C4-2B (cell line): Measurements from ENCODE around the gene SLC22A17.

Source experiments
- H3K27ac ChIP-seq: fragments of 450-650 bp; 2 replicates; pipeline ENCODE4 v1.5.1; 2017
- ZFX ChIP-seq: fragments of 450-650 bp; IDR thresholded peaks from 2 replicates; pipeline ENCODE4 v1.6.1; 2017
- TF ChIP-seq, protein P1 (sequence below): fragments of 450-650 bp; conservative IDR thresholded peaks from 2 replicates; pipeline ENCODE4 v1.5.1; 2017; ENCODE audit warnings: mild to moderate bottlenecking

SLC22A17 gene

DNA sequence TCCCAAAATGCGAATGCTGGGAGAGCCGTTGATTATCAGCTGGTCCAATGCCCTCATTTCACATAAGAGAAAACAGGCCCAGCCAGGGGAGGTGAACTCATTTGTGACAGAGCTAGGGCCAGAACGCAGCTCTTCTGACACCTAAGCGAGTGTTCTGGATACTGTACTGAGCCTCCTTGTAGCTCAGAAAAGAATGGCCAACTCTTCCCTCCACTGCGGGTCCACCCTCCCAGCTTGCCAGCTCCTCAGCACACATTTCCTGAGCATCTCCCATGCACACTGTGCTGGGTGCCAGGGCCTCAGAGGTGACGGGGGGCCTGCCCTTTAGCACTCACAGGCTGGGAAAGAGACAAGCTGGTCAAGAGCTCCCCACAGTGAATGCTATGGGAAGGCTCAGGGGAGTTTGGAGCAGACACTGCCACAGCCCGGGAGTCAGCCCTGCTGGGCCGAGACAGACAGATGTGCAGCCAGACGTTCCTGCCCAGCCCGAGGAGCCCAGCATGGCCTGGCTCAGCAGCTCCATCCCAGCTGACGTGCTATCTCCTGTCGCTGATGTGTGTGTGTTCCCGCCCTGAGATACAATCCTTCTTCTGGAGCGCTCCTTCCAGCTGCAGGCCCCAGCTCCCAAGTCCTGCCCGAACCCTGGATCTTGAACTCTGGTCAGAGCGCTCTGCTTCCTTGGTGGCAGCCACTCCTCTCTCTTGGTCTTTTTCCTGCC is 27.7 kb upstream of the SLC22A17 start:
- no peak for TF ChIP-seq ZFX
- TF ChIP-seq, protein P1, sequence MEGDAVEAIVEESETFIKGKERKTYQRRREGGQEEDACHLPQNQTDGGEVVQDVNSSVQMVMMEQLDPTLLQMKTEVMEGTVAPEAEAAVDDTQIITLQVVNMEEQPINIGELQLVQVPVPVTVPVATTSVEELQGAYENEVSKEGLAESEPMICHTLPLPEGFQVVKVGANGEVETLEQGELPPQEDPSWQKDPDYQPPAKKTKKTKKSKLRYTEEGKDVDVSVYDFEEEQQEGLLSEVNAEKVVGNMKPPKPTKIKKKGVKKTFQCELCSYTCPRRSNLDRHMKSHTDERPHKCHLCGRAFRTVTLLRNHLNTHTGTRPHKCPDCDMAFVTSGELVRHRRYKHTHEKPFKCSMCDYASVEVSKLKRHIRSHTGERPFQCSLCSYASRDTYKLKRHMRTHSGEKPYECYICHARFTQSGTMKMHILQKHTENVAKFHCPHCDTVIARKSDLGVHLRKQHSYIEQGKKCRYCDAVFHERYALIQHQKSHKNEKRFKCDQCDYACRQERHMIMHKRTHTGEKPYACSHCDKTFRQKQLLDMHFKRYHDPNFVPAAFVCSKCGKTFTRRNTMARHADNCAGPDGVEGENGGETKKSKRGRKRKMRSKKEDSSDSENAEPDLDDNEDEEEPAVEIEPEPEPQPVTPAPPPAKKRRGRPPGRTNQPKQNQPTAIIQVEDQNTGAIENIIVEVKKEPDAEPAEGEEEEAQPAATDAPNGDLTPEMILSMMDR, result peak; percentile 28
- H3K27ac ChIP-seq, result no peak overlapping the region

DNA sequence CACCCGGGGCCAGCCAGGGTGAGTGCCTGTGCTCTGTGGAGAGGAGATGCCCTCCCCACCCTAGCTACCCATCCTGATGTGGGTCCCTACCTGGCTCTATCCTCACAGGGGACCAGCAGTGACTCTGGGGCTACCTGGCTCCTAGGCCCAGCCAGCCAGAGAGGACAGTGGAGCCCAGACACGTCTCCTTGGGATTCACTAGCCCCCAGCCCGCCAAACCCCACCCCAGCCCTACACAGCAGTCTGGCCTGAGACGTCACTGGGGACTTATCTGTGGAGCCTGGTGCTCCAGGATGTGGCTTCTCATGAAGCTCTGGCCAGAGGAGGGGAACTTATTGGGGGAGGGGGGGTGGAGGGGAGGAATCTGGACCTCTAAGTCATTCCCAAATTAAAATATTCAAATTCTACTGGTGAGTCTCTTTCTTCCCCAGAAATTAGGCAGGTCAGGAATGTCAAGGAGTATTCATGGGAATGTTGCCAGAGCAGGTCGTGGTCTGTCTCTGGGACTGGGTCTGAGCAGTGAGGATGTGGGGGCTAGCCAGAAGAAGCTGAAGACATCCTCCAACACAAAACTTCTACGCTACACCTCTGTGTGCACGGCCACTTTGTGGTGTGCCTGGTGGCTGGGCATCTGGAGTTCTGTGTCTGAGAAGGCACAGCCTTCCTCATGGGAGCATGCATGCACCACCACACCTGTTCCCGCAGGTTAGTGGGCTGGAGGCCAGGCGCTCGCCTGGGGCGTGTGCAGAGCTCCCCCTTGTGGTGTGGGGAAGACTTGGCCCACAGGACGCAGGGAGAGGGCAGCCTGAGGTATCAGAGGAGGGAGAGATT is 26.9 kb upstream of the SLC22A17 start:
- TF ChIP-seq, protein P1, result peak; percentile 94
- no peak for TF ChIP-seq ZFX
- H3K27ac ChIP-seq, result no peak overlapping the region

DNA sequence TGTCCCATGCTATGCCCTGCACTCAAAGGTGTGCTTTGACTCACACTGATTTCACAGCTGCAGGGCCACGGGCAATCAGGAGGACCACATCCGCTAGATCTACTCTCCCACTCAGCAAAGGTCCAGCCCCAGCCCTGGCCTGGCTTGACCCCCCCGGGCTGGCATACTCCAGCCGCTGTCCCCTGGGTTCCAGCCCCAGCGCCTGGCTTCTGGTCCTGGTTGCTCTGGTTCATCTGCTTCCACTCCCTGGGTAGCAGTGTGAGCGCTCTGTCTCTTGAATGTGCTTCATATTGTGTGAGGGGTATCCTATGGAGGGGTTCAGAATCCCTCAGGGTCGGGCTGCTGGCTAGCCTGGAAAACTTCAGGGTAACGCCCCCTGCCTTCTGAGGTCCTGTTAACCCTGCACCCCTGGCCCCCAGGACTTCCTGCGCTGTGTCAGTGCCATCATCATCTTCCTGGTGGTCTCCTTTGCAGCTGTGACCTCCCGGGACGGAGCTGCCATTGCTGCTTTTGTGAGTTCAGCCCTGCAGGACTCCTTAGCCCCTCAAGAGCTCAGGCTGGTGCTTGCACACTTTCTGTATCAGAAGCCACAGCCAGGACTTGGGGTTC is 26.0 kb upstream of the SLC22A17 start:
- TF ChIP-seq ZFX, result no peak
- TF ChIP-seq, protein P1, result no peak
- no peak overlapping the region for H3K27ac ChIP-seq

DNA sequence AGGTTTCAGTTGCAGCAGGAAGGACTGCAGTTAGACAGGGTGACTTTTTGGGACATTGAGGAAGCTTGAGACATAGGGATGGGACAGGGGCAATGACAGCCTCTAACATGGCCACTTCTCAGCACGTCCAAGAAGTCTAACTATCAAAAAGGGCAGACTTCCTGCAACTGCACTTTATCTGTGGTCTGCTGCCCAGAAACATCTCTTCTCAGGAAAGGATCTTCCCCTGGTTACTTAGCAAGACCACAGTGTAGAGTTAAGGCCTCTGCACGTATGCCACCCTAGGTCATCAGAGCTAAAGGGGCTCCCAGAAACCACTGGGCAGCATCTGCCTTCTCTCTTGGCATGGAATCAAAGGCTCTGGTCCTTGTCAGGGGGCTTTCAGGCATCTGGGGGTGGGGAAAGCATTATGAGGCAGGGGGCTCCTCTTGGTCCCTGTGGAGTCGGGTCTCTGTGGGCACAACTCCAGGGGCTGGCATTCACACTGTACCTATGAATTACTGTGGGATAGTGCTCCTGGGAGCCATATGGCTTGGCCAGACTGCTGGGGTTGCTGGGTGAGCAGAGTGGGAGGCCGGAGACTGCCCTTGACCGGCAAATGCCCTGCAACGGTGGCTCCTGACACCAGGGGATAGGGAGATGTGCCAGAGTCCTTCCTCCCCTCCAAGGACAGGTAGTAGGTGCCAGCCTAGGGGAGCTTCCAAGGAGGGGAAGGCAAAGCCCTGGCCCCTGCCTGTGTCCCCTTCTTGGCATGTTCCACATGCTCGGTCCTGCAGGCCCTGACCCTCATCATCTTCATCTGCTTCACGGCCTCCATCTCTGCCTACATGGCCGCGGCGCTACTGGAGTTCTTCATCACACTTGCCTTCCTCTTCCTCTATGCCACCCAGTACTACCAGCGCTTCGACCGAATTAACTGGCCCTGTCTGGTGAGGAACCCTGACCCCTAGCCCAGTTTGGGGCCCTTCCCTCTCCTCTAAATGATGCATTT is 25.2 kb upstream of the SLC22A17 start:
- H3K27ac ChIP-seq, result no peak overlapping the region
- no peak for TF ChIP-seq ZFX
- TF ChIP-seq, protein P1, result no peak

DNA sequence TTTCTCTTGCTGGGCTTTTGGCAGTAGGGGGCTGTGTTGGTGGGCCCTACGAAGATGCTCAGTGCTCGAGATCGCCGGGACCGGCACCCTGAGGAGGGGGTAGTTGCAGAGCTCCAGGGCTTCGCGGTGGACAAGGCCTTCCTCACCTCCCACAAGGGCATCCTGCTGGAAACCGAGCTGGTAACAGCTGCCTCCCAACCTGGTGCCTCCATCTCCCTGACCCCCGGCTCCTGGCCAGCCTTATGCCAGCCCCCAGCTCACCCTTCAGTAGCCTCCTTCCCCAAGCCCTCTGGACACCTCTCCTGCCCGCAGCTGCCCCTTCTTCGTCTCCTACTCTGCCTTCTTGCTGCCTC is 24.5 kb upstream of the SLC22A17 start:
- no peak for TF ChIP-seq ZFX
- TF ChIP-seq, protein P1, result no peak
- no peak overlapping the region for H3K27ac ChIP-seq

DNA sequence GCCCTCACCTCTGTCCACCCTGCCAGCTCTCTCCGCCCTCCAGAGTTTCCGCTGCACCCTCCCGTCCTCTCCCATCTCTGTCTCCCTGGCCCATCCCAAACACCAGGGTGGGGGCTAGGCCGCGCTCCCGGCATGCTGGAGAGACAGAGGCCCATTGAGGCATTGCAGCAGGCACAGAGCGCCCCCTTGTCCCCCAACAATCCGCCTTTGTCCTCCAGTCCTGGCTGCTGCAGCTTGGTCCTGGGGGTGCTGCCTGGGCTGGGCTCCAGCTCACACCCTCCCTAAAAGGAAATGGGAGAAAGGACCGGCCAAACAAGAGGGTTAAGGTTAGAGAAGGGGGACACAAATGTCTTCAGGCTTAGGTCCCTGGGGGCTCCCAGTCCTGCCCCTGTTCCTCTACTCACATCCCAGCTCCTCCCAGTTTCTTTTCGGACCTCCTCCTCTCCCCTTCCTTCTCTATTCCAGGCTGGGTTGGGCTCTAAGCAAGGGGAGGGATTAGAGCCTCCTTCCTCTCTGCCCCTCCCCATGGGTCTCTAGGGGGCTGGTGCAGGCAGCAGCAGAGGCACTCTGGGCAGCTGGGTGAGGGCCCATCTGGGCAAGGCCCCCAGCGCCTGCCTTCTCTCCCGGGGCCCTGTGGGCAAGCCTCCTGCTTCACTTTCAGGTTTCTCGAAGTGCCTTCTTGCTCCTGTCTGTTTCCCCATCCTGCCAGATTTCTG is 24.0 kb upstream of the SLC22A17 start, which contains the start of gene CMTM5:
CMTM5 (plus strand) TSS at position 565 of the 716 bp plus-strand sequence. CDS start 206 bp downstream, outside the sequence.
- TF ChIP-seq, protein P1, result no peak
- no peak for TF ChIP-seq ZFX
- no peak within 1 kb of the TSS for H3K27ac ChIP-seq
